Cardiac septum (tissue), 1 donor: Measurements from ENCODE around the gene SNAPC4. TPM values are rescaled to one million over a fixed set of nuclear protein-coding genes. Genes with fewer than 3 reads are reported as not detected.
"Not testable (repeated sequence)": the region's sequence is repeated elsewhere in the genome, so short reads cannot be mapped to it uniquely, and the experiment has no call there.

Source experiments
- DNase-seq: peaks from one replicate; pipeline ENCODE4 v3.0.0-alpha.2; 2020; ENCODE audit warnings: low spot score
- intact Hi-C: fragments of 100-400 bp; cut with DNase I; formaldehyde crosslinking; loops from one replicate; pipeline ENCODE4 v1.14.0; 2022
- total RNA-seq: library from RNA; stranded (reverse); fragmentation: NEBNext Ultra II Directional; extraction: Animal tissue kit (Norgen Biotek cat#: 25700); gene quantifications from one replicate; pipeline ENCODE4 v1.2.1, GENCODE V29; 2021
- donor health status: DM: no; HTN: no; CAD: no.

SNAPC4 gene
- total RNA-seq, 1 donor from 2014 or later: 3.9 TPM

- no peak for DNase-seq
- intact Hi-C loops: no loop called here
Observed at GRCh38 chr9:136433849-136434579, 34.0 kb upstream of the SNAPC4 start.

- no peak for DNase-seq
- intact Hi-C loops: no loop called here
Observed at GRCh38 chr9:136433043-136433715, 33.2 kb upstream of the SNAPC4 start.

DNA sequence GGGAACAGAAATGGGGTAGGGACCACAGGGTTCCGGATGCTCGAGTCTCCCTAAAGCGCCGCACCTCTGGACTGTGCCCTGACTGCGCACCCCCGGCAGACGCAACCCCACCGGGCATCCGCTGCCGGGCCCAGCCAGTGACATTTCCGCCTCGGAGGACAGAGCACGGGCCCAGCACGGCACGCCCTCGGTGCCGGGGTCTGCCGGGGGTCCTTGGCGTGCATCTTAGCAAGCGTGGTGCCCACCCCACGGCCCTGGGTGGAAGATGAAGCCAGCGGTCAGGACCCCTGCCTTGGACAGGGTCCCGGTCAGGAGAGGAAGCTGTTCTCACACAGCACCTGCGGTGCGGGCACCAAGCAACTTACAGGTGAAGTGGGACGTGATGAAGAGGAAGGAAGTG, 32.6 kb upstream of the SNAPC4 start:
- intact Hi-C loops: no loop called here
- DNase-seq: no peak

- DNase-seq: no peak
- intact Hi-C loops: no loop called here
Observed at GRCh38 chr9:136431782-136432350, 31.9 kb upstream of the SNAPC4 start.

DNA sequence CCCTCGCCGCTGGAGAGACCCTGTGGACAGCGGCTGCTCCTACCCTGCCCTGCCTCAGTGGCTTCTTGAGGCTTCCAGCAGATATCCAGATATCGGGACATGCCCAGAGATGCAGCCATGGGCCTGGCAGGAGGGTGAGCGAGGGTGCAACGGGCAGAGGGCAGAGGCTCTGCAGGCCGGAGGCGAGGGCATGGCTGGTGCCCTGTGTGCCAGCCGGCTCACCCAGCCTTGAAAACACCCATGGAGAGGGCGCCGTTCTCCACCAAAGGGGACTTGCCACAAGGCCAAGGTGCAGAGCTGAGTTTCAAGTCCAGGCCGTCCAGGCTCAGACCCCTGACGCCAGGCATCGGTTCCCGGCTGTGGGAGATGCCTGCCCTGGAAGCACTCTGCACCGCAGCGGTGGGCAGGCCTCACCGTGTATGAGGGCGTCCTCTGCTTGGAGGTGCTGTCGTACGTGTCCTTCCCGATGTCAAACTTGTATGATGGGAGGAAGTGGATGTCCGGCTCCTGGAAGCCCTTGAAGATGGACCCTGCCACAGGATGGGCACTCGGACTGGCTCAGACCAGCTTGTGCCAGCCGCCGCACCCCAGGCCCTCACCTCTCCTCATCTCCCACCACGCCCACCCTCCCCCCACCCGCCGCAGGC, 30.7 kb upstream of the SNAPC4 start:
- DNase-seq: no peak

DNA sequence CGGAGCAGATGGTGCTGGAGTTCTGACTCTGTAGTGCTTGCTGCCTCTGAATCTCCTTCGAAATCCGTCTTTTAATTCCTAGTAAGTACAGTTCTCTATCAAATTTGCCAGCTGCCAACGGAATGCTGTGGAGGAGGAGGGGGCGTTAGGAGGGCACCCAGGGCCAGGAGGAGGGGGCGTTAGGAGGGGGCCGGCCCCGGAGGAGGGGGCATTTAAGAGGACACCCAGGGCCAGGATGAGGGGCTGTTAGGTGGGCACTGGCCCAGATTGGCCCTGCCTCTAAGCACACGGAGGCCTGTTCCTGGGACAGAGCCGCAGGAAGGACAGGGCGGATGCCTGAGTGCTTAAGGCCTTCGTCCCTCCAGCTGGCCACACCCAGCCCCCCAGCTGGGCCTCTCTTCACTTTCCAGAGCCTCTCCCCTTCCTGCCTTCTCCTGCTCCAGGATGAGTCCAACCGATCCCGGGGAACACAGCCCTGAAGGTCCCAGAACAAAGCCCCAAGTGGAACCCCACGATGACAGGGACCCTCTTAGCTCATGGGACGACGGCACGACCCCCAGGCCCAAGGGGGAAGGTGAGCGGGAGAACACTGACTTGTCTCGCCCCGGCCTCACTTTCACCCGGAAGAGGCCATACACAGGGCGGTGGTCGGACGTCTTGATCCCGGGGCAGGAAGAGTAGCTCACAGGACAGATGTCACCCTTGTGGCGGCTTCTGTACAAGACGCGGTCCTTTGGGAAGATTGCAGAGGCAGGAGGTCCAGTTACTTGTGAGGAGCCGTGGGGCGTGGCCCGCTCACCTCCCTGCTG, 29.9 kb upstream of the SNAPC4 start:
- intact Hi-C loops: no loop called here
- DNase-seq: no peak

More for the DNA sequence above, 30.7 kb upstream of the SNAPC4 start:
- intact Hi-C loops: no loop called here

GRCh38 chr9:136429075-136429628, 29.2 kb upstream of the SNAPC4 start:
- DNase-seq: no peak
- intact Hi-C loops: no loop called here

DNA sequence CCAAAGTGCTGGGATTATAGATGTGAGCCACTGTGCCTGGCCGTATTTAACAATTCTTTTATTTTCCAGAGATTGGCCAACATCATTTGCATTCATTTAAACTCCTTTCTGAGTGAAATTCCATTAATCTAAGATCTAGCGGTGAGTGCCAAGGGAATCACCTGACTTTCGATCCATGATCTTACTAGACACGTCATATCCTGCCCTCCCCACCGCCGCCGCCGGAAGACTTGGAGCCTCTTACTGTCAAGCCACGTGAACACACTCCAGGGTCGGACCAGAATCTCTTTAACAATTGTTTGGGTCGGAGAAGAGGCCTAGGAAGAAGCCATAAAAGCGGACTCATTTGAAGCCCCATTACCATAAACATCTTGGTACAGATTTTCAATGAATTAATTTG, 26.8 kb upstream of the SNAPC4 start:
- DNase-seq: no peak
- intact Hi-C loops: no loop called here

- intact Hi-C loops, DNase-seq: not testable (repeated sequence)
Observed at GRCh38 chr9:136425367-136425766, 25.4 kb upstream of the SNAPC4 start.

DNA sequence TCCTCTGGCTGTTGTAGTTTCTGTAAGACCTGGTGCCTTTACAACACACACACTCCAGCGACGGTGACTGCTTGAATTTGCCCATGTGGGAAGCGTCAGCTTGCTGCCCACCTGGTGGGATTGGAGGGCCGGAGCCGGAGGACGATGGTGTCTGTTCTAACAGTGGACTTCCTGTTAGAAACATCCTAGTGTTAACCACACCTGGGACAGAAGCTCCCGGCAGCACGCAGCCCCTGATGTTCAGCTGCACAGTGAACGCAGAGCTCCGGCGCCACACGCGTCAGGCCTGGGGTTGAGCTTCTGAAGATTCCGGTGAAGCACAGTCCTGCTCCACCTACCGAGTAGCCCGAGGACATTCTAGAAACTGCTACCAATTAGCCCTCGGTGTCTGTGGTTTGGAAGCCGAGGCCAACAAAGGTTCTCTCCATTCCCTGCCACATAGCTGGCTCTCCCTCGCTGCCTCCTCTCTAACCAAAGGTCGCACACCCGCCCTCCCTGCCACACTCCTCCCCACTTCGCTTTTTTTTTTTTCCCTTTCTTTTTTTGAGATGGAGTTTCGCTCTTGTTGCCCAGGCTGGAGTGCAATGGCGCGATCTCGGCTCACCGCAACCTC, 24.9 kb upstream of the SNAPC4 start:
- intact Hi-C loops: no loop called here
- DNase-seq: no peak

DNA sequence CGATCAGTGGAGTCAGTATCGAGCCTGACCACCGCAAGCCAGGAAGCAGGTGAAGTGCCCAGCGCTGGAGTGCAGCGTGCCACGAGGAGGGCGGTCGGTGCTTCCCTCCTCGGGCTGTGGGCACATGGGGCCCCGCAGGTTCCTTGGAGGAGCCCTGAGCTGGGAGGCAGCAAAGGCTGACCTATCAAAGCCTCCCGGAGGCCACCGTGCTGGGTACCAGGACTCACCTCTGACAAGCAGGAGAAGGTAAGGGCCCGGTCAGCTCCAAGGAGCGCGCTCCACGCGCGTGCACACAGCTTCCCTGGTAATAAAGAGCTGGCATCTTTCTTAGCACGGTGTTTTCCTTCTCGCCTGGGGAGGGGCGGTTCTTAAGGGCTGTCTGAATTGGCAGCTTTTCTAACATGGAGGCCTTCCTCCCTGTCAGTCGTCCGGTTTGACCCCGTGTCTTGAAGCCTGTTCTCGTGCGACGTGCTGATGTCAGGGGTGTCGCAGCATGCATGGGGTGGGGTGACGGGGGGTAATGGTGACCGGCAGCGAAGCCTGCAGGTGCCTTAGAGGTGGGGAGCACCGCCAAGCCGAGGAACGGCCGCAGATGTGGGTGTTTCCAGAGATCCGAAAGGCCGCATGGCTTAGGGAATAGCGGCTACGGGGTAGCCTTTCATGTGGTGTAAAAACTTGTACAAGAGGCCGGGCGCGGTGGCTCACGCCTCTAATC, 23.6 kb upstream of the SNAPC4 start:
- no peak for DNase-seq

DNA sequence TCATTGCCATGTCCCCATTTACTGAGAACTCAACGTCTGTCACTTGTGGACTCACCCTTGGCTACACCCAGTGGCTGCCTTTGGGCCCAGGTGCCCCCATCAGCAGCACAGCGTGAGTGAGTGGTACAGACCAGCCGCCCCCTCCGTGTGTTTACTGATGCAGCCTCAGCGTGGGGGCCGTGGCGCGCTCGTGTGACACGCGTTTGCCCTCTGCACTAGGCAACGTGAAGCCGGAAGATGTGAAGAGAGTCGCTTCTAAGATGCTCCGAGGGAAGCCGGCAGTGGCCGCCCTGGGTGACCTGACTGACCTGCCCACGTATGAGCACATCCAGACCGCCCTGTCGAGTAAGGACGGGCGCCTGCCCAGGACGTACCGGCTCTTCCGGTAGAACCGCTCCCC, 22.9 kb upstream of the SNAPC4 start:
- intact Hi-C loops: no loop called here
- no peak for DNase-seq

More for the DNA sequence above, 23.6 kb upstream of the SNAPC4 start:
- intact Hi-C loops: no loop called here

GRCh38 chr9:136421791-136422190, 21.8 kb upstream of the SNAPC4 start:
- no peak for DNase-seq
- intact Hi-C loops: no loop called here

GRCh38 chr9:136419092-136419420, 19.1 kb upstream of the SNAPC4 start:
- intact Hi-C loops: no loop called here
- DNase-seq: no peak

- intact Hi-C loops: no loop called here
- no peak for DNase-seq
Observed at GRCh38 chr9:136418182-136419091, 18.5 kb upstream of the SNAPC4 start.

DNA sequence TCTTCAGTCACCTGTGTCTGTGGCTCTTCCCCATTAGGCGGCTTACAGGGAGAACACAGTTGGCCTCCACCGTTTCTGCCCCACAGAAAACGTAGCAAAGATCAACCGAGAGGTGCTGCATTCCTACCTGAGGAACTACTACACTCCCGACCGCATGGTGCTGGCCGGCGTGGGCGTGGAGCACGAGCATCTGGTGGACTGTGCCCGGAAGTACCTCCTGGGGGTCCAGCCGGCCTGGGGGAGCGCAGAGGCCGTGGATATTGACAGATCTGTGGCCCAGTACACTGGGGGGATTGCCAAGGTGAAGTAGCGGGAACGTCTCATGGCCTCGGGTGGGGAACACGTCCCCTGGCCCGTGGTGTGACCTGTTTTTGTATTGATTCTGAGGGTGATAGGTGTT, 16.9 kb upstream of the SNAPC4 start:
- no peak for DNase-seq
- intact Hi-C loops: no loop called here

- intact Hi-C loops: no loop called here
- DNase-seq: no peak
Observed at GRCh38 chr9:136416427-136416826, 16.5 kb upstream of the SNAPC4 start.

GRCh38 chr9:136412962-136413361, 13.0 kb upstream of the SNAPC4 start:
- DNase-seq: no peak
- intact Hi-C loops: no loop called here
